Naive B cell (primary cell): ENCODE data around the gene SOX12. TPM values are rescaled to one million over a fixed set of nuclear protein-coding genes. Genes with fewer than 3 reads are reported as not detected.
"Not testable (repeated sequence)": the region's sequence is repeated elsewhere in the genome, so short reads cannot be mapped to it uniquely, and the experiment has no call there.

Experiments
- ATAC-seq, 2 donors: fragments of 150-1000 bp; cut with Tn5 transposase; 2 replicates each; pipeline ENCODE4 v1.10.0; 2021; ENCODE audit warnings: low read depth in 2 of 2, mild to moderate bottlenecking in 2 of 2, moderate library complexity in 2 of 2
- DNase-seq: peaks from one replicate; pipeline ENCODE4 v3.0.0; 2022
- H3K27ac Mint-ChIP-seq, 6 donors: one replicate each; pipeline ENCODE4 v1.8.0; 2020 to 2022; ENCODE audit warnings: mild to moderate bottlenecking in 6 of 6, mixed read lengths in 6 of 6, moderate library complexity in 5 of 6, inconsistent platforms in 2 of 6
- H3K27me3 Mint-ChIP-seq, 3 donors: one replicate each; pipeline ENCODE4 v1.8.0; 2021 to 2022; ENCODE audit warnings: mixed read lengths in 3 of 3, mild to moderate bottlenecking in 1 of 3
- H3K36me3 Mint-ChIP-seq, 2 donors: one replicate each; pipeline ENCODE4 v1.8.0; 2020 to 2022; ENCODE audit warnings: mixed read lengths in 2 of 2, inconsistent platforms in 1 of 2, mild to moderate bottlenecking in 1 of 2
- H3K4me1 Mint-ChIP-seq, 3 donors: one replicate each; pipeline ENCODE4 v1.8.0; 2020 to 2022; ENCODE audit warnings: mixed read lengths in 3 of 3, inconsistent platforms in 1 of 3, mild to moderate bottlenecking in 1 of 3, moderate library complexity in 1 of 3
- H3K4me3 Mint-ChIP-seq, 8 donors: one replicate each; pipeline ENCODE4 v1.8.0; 2020 to 2022; ENCODE audit warnings: mild to moderate bottlenecking in 8 of 8, mixed read lengths in 8 of 8, moderate library complexity in 8 of 8, inconsistent platforms in 2 of 8
- H3K9me3 Mint-ChIP-seq, 7 donors: one replicate each; pipeline ENCODE4 v1.8.0; 2020 to 2022; ENCODE audit warnings: mixed read lengths in 7 of 7, mild to moderate bottlenecking in 5 of 7, inconsistent platforms in 2 of 7, moderate library complexity in 1 of 7
- polyA plus RNA-seq, 6 donors: library from polyadenylated mRNA; unstranded; fragments of 300-500 nt; fragmentation: Illumina TruSeq; gene quantifications; one replicate each; pipeline ENCODE4 v1.2.3, GENCODE V29; 2021; ENCODE audit warnings: low read depth in 6 of 6

SOX12 gene
- polyA plus RNA-seq, 6 donors from 2014 or later, result 0.15 to 1.7 (median 0.95) TPM

DNA sequence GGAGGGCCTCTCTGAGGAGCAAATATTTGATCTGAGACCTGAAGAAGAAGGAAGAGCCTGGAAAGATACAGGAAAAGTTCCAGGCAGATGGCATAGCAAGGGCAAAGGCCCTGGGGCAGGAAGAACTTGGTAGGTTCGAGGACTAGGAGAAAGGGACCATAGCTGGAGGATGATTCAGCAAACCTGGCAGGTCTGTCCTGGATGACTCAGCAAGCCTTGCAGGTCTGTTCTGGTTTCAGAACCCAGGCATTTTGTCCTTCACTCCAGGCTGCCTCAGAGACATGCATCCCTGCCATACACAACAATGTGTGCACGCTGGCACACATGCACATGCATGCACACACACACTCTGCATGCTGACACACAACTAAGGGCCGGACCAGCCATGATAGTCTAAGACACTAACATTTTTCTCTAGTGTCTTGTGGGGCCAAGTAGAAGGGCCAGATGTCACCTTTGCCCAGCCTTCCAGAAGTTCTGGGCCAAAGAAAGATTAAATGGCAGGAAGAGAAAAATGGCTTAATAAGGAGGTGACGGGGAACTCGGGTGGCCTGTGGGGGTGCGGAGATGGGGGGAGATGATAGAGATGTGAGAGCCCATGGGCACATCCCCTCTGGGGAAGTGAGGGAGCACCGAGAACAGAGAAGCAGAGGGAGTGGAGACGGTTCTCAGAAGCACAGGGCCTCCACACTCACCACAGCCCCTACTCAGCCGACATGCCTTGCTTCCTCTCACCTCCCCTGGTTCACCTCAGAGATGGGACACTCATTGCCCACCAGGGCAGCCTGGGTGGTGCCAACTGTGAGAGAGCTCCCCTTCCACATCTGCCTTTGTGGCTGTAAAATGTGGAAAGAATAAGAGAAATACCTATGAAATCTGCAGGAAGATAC, 39.8 kb downstream of the SOX12 start:
- H3K4me3 Mint-ChIP-seq, result no peak overlapping the region
- peaks cover 16 to 20% (median 17%) of the 10 kb centered on the region in 3 donors for H3K4me1 Mint-ChIP-seq
- H3K27me3 Mint-ChIP-seq, result peaks cover 9 to 32% (median 25%) of the 10 kb centered on the region in 3 donors
- H3K9me3 Mint-ChIP-seq, result no peaks in the 10 kb centered on the region
- DNase-seq, result no peak
- ATAC-seq, result no peak
- no peaks in the 10 kb centered on the region for H3K36me3 Mint-ChIP-seq
- H3K27ac Mint-ChIP-seq, result no peak overlapping the region

DNA sequence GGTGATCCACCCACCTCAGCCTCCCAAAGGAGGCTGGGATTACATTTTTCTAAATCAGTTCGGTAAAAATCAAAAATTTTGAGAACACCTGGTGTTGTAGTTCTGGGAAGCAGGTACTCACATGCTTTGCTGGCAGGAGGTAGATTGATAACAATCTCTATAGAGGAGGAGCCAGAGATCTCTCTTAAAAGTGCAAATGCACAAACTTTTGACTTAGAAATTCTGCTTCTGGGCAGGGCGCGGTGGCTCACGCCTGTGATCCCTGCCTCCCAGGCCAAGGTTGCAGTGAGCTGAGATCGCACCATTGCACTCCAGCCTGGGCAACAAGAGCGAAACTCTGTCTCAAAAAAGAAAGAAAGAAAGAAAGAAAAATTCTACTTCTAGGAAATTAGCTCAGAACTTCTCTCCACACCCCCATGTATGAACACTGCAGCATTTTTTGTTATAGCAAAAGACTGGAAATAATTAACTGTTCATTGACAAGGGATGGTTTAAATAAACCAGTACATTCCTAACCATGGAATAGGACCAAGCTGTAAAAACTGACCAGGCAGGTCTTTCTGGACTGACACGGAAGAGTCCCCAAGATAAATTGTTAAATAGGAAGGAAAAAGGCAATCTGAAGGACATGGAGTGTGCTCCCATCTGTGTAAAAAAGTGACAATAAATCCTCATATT, 40.8 kb downstream of the SOX12 start:
- Mint-ChIP-seq H3K9me3 (no peaks in the 10 kb centered on the region), H3K4me1 (peaks cover 14 to 16% (median 14%) of the 10 kb centered on the region in 3 donors), H3K27ac (no peak overlapping the region), H3K27me3 (peaks cover 14 to 32% (median 25%) of the 10 kb centered on the region in 3 donors), H3K4me3 (no peak overlapping the region), H3K36me3 (no peaks in the 10 kb centered on the region)
- DNase-seq (no peak), ATAC-seq (no peak)

DNA sequence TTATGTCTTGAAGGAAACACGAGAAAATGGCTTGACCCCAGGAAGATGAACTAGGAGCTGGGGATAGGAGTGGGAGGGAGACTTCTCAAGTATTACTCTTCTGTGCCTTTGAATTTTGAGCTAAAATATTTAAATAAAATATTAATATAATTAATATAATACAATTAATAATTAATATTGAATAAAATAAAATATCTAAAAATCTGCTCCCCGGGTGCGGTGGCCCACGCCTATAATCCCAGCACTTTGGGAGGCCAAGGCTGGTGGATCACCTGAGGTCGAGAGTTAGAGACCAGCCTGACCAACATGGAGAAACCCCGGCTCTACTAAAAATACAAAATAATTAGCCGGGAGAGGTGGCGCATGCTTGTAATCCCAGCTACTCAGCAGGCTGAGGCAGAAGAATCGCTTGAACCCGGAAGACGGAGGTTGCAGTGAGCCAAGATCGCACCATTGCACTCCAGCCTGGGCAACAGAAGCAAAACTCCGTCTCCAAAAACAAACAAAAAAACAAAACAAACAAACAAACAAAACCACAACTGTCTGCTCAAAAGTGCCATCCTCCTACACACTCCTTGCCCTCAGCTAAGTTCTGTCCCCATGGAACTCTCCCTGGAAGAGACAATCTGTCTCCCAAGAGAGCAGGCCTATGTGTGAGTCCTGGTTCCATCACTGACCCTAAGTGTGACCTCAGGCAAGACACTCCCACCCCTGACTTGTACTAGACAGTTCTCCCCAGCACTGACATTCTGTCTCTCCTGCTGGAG, 41.5 kb downstream of the SOX12 start:
- Mint-ChIP-seq H3K36me3 (no peaks in the 10 kb centered on the region), H3K9me3 (no peaks in the 10 kb centered on the region), H3K4me1 (peaks cover 7 to 8% (median 8%) of the 10 kb centered on the region in 3 donors), H3K27me3 (peaks cover 14 to 32% (median 25%) of the 10 kb centered on the region in 3 donors), H3K27ac (peak overlapping the region in 1 of 6 donors; percentile 21), H3K4me3 (peak overlapping the region in 1 of 8 donors; percentile 48)
- DNase-seq (no peak), ATAC-seq (no peak)

DNA sequence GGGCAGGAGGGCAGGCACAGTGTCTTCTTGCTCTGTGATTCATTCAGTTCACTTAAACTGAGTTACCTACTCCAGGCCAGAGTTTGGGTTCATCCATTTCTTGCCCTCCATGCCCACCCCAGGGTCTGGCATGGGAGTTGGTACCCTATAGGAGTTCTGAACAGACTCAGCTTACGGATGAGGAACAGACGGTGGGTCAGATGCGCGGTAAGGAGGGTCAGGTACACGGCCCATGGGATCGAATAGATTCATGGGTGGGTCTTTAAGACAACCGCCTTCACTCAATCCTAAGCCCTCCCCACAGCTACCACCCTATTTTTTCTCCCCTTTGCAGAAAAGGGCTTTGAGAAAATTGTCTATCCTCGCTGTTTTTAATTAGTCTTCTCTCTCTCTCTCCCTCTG, 42.1 kb downstream of the SOX12 start:
- peaks cover 14 to 32% (median 22%) of the 10 kb centered on the region in 3 donors for H3K27me3 Mint-ChIP-seq
- H3K27ac Mint-ChIP-seq, result peak overlapping the region in 1 of 6 donors; percentile 21
- no peaks in the 10 kb centered on the region for H3K36me3 Mint-ChIP-seq
- H3K9me3 Mint-ChIP-seq, result no peaks in the 10 kb centered on the region
- ATAC-seq (no peak), DNase-seq (no peak)
- H3K4me3 Mint-ChIP-seq, result no peak overlapping the region
- peaks cover 3 to 5% (median 3%) of the 10 kb centered on the region in 3 donors for H3K4me1 Mint-ChIP-seq

DNA sequence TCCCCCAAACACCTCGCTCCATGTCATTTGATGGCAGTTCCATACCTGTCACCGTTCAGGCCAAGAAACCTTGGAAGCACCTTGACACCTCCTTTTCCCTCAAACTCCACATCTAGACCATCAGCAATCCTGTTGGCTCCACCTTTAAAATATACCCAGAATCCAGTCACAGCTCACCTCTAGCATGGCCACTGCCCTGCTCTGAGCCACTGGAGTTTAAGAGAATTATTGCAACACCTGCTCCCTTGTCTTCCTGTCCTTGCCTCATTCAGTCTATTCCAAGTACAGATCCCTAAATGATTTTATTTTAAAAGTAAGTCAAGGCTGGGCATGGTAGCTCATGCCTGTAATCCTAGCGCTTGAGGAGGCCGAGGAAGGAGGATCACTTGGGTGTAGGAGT, 43.6 kb downstream of the SOX12 start:
- no peak overlapping the region for H3K27ac Mint-ChIP-seq
- H3K4me1 Mint-ChIP-seq, result peaks cover 0 to 3% (median 0%) of the 10 kb centered on the region in 3 donors

DNA sequence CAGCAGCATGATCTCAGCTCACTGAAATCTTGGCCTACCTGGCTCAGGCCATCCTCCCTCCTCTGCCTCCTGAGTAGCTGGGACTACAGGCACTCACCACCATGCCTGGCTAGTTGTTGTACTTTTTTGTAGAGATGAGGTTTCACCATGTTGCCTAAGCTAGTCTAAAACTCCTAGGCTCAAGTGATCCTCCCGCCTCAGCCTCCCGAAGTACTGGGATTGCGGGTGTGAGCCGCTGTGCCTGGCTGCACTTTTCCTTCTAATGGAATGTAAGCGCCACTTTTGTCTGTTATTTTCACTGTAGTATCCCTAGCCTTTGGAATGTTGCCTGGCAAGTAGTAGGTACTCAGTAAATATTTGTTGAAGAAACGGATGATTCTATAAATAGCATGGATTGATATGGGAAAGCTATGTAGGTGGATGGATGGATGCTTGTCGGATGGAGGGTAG, 44.8 kb downstream of the SOX12 start:
- Mint-ChIP-seq H3K27ac (no peak overlapping the region), H3K27me3 (peaks cover 14 to 27% (median 17%) of the 10 kb centered on the region in 3 donors), H3K4me1 (peaks cover 0 to 3% (median 0%) of the 10 kb centered on the region in 3 donors), H3K4me3 (no peak overlapping the region), H3K36me3 (no peaks in the 10 kb centered on the region), H3K9me3 (no peaks in the 10 kb centered on the region)
- DNase-seq (no peak), ATAC-seq (no peak)

More for the DNA sequence above, 43.6 kb downstream of the SOX12 start:
- Mint-ChIP-seq H3K27me3 (peaks cover 14 to 32% (median 19%) of the 10 kb centered on the region in 3 donors), H3K36me3 (no peaks in the 10 kb centered on the region), H3K9me3 (no peaks in the 10 kb centered on the region), H3K4me3 (no peak overlapping the region)
- DNase-seq (no peak), ATAC-seq (no peak)

DNA sequence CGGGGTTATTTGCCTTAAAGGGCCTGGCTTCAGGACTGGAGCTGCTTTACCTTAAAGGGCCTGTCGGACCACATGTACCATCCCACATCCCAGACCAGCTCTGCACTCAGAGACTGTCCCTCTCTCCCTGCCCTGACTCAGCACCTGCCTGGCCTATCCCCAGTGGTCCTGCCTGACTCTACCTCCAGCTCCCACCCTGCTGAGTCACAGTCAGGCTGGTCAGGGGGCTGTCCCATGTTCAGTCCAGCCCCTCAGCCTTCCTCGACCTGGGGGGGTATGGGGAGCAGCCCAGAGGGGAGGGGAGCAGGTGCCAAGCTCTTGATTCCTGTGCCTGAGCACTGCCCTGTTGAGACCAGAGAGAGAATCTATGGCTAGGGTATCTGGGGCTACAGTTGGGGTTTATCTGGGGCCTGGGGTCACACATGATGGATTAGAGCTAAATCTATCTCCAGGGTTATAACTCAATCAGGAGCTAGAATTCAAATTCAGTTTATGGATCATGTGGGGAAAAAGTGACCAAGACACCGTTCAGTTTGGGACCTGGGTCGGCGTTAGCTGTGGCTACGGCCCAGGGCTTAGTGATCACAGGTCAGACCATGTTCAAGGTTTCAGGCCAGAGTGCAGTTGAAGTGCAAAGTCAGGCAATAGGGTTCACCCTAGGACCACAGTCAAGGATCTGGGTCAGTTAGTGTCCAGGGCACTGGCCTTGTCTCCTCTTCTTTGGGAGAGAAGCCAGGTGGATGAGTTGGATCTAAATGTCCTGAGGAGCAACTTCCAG, 45.8 kb downstream of the SOX12 start:
- DNase-seq, result no peak
- no peak overlapping the region for H3K4me3 Mint-ChIP-seq
- peaks cover 0 to 3% (median 0%) of the 10 kb centered on the region in 3 donors for H3K4me1 Mint-ChIP-seq
- H3K27me3 Mint-ChIP-seq, result peaks cover 14 to 25% (median 14%) of the 10 kb centered on the region in 3 donors
- H3K9me3 Mint-ChIP-seq, result no peaks in the 10 kb centered on the region
- H3K27ac Mint-ChIP-seq, result no peak overlapping the region
- ATAC-seq, result no peak
- H3K36me3 Mint-ChIP-seq, result no peaks in the 10 kb centered on the region

DNA sequence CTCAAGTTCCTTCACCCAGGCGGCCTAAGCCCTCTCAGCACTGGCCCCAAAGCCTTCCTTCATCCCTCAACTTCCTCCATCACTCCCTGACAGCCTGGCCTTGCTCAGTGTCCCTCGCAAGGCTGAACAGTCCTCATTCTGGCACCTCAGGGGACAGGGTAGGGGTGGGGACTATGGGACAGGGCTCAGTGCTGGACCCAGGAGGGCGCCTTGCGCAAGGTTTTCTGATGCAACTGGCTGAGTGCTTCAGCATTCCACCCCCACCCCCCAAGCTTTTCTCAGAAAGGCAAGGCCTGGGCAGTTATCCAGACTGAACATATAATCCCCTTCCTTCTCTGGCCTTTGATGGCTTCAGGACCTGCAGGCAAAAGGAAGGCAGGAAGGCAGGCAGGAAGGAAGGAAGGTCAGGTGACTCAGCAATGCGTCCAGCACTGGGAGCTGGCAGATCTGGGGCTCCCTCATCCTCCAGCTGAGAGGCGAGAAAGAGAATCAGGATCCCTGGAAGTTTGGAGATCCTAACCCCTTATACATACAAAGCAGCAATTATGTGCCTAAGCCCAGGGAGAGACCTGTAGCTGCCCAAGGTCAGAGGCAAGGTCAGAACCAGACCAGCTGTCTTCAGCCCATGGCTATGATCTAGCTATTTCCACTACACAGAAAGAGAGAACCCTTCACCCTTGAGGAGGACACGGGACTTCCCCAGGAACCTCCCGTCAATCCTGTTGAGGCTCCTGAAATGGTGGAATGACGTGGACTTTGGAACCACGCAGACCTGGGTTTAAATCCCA, 46.6 kb downstream of the SOX12 start:
- ATAC-seq (no peak), DNase-seq (no peak)
- H3K4me1 Mint-ChIP-seq, result peaks cover 0 to 3% (median 0%) of the 10 kb centered on the region in 3 donors
- no peaks in the 10 kb centered on the region for H3K9me3 Mint-ChIP-seq
- H3K4me3 Mint-ChIP-seq, result no peak overlapping the region
- H3K27me3 Mint-ChIP-seq, result peaks cover 14 to 25% (median 14%) of the 10 kb centered on the region in 3 donors
- H3K27ac Mint-ChIP-seq, result no peak overlapping the region
- no peaks in the 10 kb centered on the region for H3K36me3 Mint-ChIP-seq

DNA sequence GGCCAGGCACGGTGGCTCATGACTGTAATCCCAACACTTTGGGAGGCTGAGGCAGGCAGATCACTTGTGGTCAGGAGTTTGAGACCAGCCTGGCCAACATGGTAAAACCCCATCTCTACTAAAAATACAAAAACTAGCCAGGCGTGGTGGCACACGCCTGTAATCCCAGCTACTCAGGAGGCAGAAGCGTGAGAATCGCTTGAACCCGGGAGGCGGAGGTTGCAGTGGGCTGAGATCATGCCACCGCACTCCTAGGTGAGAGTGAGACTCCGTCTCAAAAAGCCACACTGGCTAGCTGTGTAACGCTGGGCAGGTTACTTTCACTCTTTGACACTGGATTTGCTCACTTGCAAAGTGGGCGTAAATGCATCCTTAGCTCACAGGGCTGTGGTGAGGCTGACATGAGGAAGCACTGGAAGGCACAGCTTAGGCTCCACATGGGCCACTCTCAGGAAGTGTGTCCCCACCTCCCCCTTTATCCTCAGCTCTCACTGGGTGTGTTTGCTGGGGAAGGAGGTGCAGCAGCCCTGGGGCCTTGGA, 47.3 kb downstream of the SOX12 start:
- H3K27ac Mint-ChIP-seq, H3K9me3 Mint-ChIP-seq, H3K4me1 Mint-ChIP-seq, H3K36me3 Mint-ChIP-seq, ATAC-seq, DNase-seq, H3K4me3 Mint-ChIP-seq: not testable (repeated sequence)
- H3K27me3 Mint-ChIP-seq, result peaks cover 12 to 22% (median 14%) of the 10 kb centered on the region in 3 donors

DNA sequence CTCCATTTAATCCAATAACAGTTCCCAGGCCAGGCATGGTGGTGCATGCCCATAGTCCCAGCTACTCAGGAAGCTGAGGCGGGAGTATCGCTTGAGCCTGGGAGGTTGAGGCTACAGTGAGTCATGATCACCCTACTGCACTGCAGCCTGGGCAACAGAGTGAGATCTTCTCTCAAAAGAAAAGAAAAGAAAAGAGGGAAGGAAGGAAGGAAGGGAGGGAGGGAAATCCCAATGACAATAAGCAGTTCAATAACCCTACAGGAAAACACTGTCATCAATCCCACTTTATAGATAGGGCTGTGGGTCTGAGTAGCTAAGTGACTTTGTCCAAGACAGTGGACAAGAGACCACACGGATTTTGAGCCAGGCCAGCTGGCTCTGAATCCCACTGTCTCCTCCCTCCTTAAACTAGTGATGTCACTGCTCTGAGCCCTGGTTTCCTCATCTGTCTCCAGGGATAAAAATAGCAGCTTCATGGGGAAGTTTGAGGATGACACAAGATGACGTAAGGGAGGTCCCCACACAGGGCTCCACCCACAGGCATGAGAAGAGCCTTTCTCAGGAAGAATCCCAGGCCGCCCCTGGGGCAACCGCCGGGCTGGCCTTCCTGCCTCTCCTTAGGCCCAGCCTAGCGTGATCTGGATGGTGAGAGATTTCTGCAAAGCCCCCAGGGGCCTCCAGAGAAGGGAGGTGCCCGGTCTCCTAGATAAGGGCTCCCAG, 48.0 kb downstream of the SOX12 start:
- no peaks in the 10 kb centered on the region for H3K9me3 Mint-ChIP-seq

DNA sequence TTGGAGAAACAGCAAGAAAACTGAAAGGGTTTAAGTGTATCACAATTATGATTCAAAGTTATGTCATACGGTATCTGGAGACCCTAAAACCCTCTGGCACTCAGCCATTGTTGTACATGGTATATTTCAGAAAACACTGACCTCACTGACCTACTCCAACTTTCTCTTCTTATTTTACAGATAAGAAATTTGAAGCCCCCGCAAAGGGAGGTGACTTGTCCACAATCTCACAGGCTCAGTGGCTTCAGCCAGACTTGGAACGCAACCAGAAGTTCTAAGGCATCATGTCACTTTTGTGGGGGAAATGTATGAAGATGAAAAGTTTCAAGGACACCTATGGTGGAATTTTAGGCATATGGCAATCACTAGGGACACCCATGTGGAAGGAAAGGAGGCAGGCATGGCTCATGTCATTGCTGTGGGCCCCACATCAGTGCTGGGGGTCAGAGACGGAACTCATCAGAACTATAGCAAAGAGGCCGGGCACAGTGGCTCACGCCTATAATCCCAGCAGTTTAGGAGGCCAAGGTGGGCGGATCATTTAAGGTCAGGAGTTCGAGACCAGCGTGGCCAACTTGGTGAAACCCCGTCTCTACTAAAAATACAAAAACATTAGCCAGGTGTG, 50.0 kb downstream of the SOX12 start:
- no peak for DNase-seq
- Mint-ChIP-seq H3K36me3 (no peaks in the 10 kb centered on the region), H3K4me3 (peak overlapping the region in 2 of 8 donors; percentile 29 to 63), H3K27ac (peak overlapping the region in 3 of 6 donors; percentile 26 to 66 (median 30)), H3K27me3 (peaks cover 0 to 4% (median 0%) of the 10 kb centered on the region in 3 donors), H3K9me3 (no peaks in the 10 kb centered on the region), H3K4me1 (peaks cover 0 to 6% (median 0%) of the 10 kb centered on the region in 3 donors)
- no peak for ATAC-seq

More for the DNA sequence above, 48.0 kb downstream of the SOX12 start:
- DNase-seq, result no peak
- Mint-ChIP-seq H3K36me3 (no peaks in the 10 kb centered on the region), H3K27ac (no peak overlapping the region), H3K27me3 (peaks cover 7 to 15% (median 14%) of the 10 kb centered on the region in 3 donors), H3K4me3 (no peak overlapping the region), H3K4me1 (peaks cover 0 to 3% (median 0%) of the 10 kb centered on the region in 3 donors)
- no peak for ATAC-seq
